Measurements from ENCODE around the gene C11orf71.

The C11orf71 gene

DNA sequence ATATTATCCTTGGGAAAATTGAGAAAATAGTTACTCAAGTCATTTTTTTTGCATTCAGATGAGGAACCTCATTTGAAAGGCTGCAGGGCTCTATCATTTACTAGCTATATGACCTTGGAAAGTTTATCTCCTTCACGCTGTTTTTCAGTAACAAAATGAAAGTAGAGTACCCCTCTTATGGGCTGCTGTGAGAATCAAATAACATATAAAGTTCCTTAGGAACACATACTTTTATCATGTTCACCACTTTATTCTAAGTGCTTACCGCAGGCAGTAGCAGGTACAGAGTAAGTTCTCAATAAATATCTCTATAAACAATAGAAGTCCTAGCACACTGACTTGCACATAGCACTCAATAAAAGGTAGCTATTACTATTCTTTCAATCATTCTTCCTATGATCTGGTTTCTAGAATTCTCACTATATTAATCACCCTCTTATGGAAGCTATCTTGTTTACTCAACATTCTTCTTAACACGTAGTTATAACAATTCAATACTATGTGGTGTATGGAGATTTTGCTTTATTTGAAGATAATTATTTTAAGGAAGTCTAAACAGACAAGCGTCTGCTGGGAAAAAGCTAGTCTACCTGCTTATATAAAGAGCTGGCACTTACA is 1.9 kb downstream of the C11orf71 start:
- no peak for DNase-seq

DNA sequence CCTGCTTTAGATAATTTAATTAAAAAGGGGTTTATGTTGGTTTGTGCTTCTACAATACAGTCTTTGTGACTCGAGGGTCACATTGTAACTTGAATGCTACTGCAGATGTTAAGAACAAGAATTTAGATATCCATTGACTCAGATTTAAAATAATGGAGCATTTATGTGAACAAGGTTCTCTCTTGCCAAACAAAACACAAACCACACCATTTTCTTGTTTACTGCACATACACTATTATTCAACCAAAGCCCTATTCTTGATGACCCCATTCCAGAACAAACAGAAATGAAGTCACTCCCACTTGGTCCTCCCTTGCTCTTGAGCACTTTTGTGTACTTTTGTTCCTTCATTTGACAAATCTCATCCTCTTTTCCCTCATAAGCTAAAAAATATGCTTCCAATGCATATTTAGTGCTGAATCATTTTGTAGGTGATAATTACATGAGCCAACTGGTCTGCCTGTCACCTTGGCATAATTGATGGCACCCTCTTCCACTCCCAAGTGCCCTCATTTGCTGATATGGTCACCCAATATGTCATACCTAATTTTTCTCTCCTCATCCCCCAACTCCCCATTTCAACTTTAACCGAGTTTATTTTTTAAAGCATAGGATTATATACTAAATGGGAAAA is 2.8 kb downstream of the C11orf71 start:
- DNase-seq = no peak

DNA sequence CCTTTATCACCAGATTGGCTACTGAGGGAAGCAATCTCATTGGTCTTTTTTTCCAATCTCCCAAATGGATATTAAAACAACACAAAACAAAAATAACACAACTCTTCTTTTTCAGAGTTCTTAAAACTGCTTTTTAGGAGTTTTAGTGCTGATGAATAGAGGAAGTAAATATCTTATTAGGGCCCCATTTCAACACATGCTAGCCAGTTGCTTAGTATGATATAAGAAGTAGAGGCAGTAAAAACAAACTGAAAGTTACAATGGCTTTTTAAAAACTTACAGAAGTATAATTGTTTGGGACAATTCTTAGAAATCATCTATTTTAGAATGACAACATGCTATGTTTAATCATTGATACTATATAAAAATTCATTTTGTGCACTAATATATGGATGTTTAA is 3.4 kb downstream of the C11orf71 start:
- no peak for DNase-seq

DNA sequence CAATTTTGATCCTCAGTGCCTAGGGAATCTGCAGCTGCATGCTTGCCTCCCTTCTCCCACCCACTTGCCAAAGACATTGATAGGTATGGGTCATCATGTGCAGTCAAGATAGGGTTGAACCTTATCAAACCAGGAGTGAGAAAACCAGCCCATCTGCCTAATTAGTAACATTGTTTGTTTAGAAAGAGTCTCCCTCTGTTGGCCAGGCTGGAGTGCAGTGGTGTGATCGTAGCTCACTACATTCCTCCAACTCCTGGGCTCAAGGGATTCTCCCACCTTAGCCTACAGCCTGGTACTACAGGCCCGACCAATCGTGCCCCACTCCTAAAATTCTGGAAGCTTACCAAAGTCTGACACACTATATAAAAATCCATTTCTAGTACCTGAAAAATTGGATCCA is 4.6 kb downstream of the C11orf71 start:
- DNase-seq = no peak

DNA sequence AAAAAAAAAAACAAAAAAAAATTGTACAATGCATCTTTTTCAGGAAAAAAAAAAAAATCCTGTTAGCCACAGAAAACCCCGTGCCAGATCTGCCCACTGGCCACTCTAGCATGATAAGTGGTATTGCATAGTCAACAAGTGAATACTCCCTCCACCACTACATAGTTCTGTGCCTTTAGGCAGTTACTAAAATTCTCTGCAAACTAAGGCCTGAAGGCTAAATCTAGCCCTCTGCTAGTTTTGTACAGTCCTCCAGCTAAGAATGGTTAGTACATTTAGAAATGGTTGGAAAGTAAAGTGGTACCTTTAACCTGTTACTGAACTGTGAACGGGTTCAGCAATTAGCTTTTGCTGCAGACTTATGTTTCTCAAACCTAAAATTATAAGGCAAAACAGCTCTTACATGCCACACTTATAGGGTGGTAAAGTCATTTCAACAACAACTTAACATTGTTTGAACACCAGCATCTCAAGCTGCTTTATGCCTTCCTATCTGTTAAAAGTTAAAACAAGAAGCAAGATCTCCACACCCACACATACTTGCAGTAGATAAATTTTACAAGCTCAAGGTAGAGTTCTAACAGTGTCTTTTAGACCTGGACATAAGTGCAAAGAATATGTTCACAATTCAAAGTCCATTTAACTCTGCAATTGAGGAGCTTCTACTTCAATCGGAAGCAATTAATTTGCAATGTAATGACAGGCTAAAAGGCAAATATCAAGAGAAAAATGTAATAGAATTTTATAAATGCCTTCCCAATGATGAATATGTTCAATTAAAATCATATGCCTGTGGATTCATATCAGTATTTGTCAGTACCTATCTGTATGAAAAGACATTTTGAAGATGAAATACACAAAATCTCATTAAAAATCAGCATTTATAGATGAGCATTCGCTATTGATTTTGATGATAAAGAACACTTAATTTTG is 7.3 kb downstream of the C11orf71 start:
- DNase-seq = no peak

DNA sequence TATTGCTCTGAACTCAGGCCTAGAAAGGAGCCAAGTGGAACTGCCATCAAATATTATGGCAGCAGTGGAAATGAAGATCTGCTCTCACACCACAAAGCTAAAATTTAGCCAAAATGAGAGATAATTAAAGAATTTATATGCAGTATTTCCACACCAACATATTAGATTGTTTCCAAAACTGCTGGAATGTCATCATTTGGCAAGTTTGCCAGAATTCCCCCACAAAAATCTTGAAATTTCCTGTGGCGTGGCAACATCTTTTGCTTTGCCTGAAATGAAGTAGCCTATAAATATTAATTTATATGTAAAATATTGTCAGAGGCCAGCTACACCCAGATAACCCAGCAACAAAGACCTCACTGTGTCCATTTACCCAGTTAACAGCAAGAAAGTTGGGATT is 13.8 kb downstream of the C11orf71 start:
- DNase-seq = no peak

DNA sequence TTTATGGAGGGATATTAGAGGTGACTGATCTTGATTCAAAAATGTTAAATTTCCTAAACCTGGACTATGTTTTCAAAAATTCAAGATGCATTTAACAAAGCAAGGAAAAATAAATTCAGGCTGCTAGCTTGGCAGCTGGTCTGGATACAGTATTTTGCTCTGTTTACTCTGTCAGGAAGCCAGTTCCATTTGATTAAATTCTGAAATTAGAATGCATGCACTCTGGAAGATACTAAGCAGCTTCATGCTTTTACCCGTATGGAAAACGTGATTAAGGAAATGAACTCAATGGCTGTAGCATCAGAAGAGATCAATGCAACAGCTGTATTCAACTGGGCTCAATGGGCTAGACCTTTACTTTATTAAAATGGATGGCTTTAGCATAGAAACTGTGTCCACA is 14.2 kb downstream of the C11orf71 start:
- DNase-seq = no peak

DNA sequence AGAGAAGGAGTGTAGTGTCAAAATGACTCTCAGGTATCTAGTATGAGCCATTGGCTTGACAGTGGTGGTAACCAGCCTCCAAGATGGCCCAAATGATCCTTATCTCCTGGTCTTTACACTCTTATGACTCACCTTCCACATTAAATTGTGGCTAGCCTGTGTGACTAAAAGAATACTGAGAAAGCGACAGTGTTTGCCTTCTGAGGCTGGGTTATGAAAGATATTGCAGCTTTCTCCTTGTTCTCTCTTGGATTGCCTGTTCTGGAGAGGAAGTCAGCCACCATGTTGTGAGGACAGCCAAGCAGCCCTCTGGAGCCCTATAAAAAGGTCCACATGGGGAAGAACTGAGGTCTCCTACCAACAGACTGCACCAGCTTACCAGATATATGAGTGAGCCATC is 15.8 kb downstream of the C11orf71 start:
- no peak for DNase-seq

DNA sequence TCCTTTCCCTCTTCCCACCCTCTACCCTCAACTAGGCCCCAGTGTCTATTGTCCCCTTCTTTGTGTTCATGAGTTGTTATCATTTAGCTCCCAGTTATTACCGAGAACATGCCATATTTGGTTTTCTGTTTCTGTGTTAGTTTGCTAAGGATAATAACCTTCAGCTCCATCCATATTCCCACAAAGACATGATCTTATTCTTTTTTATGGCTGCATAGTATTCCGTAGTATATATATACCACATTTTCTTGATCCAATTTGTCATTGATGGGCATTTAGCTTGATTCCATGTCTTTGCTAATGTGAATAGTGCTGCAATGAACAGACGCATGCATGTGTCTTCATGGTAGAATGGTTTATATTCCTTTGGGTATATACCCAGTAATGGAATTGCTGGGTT is 17.8 kb downstream of the C11orf71 start:
- no peak for DNase-seq

DNA sequence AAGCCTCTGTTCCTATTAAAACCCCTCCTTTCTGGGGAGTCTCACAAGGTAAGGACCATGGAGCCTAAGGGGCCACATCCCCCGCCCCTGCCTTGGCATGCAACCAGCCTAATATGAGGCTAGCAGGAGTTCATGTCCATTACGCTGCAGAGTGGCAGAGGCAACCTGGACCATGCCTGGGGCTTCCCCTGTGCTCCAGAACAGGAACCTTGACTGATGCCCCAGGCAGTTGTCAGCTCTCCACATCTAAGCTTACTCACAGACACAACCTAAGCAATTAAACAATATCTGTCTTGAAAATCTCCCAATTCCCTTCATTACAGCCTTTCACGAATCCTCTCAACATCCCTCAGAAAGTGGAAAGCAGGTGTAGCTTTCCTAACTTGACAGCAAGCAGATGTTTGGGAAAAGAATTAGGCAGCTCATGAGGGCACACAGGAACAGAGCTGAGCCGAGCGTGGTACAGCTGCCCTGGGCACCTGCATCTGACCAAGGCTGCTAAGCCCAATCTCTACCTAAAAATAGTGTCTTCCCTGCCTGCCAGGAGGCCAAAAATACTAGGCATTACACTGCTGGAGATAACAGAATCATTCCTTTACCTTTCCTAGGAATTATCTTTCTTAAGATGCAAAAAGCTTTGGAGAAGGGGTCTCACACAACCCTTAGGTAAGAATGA is 20.8 kb downstream of the C11orf71 start:
- no peak for DNase-seq

DNA sequence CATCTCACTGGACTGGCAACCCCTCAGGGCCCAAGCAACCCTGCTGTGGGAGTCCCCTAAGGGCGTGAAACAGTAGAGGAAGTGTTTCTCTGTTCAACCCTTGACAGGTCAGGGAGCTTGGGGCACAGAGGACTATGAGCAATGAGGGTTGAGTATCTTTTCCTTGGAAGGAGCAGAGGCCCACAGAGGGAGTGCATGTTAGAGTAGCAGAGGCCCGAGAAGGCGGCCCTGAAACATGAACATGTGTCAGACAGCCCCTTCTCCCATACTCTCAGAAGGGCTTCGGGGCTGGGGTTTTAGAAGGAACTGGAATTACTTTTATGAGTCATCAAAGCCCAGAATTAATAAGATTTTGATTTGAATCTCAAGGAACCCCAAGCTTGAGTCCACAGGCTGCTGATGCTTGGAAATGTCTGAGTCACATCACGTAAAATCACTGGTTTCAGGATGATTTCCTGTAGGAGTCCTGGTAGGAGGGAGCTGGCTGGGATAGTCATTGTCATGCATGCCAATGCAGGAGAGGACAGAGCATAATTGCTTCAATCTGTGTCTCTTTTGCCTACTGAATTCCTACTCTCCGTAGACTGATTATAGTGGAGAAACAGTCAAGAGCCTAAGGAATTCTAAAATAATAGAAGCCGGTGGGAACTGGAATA is 22.6 kb downstream of the C11orf71 start:
- DNase-seq = no peak

DNA sequence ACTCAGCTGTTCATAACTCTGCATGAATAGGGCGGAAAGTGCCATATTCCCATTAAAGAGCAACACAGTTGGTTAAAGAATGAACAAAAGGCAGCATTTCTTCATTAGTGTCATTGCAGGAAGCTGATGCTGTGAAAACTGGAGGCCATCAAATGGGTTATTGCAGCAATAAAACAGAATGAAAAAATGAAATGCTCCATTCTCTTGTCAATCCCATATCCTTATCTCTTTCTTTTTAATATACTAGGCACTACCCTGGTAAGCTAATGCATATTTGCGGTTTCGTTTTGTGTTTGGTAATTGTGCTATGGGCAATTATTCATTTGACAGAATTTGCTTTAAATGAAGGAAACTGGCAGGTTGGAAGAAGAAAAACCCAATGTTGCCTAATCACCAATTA is 25.3 kb downstream of the C11orf71 start:
- DNase-seq = no peak

DNA sequence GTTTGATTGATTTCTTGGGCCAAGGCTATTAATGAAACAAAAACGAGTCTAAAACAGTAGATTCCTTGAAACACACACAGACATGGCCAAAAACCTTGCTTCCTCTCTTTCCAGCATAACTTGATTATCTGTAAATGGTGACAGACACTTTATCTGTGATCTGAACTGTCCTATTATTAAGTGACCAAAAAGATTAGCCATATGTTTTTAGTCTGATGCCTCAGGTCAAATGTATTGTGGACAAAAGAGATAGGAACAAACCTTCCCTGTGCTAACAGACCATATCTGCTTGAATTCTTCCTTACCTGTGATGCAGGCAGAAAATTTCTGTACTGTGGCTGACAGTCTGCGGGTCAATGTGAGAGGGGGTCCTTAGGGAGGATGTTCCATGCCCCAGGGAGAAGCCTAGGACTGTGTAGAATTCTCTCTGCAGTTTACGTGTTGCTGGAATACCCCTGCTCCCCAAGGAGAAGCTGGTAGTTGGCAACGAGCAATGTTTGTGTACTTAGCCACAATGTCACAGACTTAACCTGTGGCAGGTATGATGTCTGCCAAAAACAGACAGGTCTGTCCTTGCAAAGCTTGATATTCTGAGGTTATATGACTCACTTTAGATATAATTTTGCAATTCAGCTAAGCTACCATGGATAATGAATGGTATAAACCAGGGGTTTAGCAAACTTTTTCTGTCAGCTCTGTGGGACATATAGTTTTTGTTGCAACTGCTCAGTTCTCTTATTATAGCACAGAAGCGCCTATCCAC is 31.2 kb downstream of the C11orf71 start:
- DNase-seq = no peak

DNA sequence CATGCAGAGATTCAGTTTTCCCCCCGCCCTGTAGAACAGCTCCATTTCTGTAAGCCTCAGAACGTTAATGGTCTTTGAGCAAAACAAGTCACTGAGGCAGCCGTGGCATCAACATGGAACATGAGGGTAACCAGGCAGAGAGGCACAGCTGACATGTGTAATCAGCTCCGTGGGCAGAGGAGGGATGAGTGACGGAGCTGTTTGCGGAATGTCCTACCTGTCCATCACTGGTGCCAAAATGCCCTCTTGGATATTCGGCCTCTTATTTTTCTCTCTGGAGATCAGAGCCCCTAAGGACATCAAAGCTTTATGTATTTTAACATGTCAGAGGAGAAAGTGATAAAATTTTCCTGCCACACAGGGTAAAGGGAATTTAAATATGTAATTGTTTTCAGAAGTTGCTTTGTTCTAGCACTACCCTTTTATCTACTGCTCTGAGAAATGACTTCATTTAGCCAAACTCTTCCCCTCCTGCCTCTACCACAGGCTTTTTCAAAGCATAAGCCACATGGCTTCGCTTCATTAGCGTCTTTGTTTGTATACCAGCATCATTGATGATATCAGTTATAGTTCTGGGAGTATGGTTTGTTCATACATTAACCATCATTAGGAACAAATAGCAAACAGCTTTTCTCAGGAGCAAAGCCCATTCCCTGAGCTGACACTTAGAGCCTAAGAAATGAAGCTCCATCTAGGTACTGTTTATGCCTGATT is 32.9 kb downstream of the C11orf71 start:
- no peak for DNase-seq

DNA sequence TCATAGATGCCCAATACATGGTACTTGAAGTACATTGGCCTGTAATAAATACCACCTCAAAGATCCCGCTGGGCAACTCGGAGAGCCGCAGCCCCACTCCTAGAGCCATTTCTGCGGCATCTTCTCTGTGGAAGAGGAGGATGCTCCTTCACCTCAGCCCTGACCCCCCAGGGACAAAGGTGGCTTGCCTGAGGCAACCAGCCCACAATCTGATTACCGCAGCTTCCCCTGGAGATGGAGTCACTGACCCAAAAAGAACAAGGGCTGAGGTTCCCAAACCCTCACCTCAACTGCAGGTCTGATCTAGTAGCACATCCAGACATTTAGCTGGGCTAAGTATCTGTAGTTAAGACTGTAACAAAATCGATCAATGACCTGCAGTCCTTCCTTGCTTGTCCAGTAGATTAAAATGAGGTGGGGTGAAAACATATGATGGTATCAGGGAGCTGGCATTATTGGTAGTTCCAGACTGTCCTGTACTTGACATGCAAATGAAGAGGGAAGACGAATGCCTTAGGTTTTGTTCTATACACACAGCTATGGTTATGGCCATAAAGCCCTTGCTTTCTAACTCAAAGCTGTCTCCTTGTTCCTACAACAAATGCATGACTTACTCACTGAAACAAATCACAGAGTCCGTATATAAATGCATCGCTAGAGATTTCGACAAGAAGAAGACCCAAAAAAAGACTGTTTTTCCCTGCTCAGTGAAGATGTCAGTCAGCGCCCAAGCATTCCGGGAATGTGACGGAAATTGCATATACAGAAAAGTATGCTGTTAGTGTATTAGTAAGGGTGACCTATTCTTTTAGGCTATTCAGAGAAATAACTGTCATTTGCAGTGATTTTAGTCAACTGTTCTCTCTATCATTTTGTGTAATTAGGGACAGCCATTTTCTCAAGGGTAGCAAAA is 33.7 kb downstream of the C11orf71 start:
- DNase-seq = no peak

DNA sequence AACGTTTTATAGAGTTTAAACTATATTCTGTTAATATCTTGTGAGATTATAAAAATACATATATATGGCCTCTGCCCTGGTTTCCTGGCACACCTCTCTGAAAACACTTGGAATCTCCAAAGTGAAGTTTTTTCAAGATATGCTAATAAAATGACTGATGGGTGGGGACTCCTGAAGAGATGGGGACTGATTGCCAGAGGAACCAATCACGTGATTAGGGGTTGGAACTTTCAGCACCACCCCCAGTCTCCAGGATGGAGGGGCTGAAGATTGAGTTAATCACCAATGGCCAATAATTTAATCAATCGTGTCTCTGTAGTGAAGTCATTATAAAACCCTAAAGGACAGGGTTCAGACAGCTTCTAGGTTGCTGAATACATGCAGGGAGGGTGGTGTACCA is 37.4 kb downstream of the C11orf71 start:
- no peak for DNase-seq

DNA sequence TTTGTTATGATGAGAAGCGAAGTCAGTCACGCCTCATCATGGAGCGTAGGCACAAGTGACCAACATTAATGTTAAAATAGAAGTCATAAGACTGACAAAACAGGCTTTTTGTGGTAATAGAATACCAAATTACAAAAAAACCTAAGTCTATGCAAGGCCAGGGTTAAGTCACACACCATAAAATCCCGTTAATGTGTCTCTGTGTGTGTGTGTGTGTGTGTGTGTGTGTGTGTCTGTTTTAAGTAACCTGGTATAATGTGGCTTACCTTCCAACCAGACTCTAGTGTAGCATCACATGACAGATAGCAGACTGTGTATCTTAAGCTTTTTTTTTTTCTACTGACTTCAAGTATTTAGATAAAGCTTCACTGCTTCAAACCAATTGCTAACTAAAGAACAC is 38.0 kb downstream of the C11orf71 start:
- no peak for DNase-seq

DNA sequence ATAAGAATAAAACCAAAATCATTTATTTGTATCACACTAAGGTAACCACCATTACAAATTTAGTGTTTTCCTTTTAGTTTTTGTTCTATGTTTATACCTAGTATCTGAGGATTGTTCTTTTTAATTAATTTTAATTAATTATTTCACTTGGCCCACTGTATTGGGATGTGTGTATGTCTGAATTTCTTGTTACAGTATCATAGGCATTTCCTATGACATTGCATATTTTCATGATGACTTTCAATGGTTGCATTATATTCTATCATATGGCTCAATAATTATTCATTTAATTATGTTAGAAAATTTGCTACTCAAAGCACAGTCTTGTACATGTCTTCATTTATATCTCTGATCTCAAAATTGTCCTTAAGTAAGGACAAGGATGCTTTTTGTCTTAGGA is 41.0 kb downstream of the C11orf71 start:
- no peak for DNase-seq

DNA sequence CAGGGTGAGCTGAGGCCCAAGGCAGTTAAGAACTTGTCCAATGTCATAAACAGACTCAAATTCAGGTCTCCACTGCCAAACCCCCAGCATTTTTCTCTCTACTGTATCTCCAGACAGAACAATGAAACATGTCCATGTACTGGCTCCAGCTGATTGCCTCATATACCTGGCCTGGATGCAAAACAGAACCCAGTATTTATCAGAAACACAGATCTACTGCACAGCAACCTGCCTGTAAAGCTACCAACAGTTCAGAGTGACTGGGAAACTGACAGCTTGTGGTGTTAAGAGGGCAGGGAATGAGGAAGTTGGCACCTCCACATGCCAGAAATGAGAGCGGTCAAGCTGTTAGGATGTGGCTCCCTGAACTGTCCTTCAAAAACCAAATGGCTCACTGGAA is 41.6 kb downstream of the C11orf71 start:
- DNase-seq = no peak

DNA sequence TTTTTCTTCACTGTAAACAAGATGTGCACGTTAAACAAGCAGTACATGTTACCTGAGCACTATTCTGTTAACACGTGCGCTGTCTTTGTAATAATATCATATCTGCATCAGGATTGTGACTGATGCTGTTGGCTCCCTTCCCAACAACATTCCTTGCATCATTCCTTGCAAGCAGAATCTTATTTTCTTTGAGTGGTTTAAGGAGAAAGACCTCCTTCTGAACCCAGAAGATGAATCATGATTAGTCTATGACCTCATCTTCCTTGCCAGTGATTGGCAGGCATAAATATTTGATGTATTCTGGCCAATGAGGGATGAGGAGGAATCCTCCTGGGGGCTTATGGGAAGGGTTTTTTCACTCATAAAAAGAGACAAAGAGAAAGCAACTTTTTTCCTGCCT is 46.2 kb downstream of the C11orf71 start:
- DNase-seq = no peak
